Measurements from ENCODE around the gene ZBTB20. TPM values are rescaled to one million over a fixed set of nuclear protein-coding genes. Genes with fewer than 3 reads are reported as not detected.

Gene ZBTB20
- total and polyA plus RNA-seq, 10 of the 15 experiments (the other 5 are each of a cell fraction or from before 2014, with no cell fraction given) = 0.20 to 5.5 (median 2.2) TPM

DNA sequence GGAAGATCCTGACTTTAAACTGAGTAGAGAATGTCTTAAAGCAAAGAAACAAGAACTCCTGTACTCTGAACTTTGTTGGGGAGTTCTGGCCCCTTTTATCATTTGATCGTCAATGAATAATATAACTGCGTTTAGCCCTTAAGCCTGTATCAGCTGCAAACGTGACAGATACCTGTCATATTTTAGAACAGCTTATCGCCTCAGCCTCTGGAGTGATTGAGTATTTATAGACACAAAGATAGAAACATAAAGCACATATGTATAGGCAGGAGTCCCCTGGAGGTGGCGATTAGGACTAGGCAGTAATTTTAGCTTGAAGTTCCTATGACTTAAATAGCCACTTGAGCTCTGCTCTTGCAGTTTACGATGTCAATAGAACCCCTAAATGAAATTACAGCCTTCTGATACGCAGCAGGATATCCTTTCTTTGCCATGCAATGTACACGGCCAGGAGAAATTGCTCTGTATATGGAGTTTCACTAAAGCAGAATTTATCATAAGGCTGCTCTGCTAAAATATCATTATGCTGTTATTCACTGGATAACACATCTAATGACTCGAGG is 531.5 kb downstream of the ZBTB20 start:
- Histone ChIP-seq H3K79me2 (ENCODE audit: control insufficient read depth, insufficient read depth, low read length) (no peaks in the 10 kb centered on the region), H3K9me3 (replicated peaks; ENCODE audit: control insufficient read depth, insufficient read depth, low read length) (no peaks in the 10 kb centered on the region), H3K36me3 (ENCODE audit: control insufficient read depth in 2 of 2, insufficient read depth in 2 of 2, low read length in 1 of 2) (no peaks in the 10 kb centered on the region), H4K20me1 (ENCODE audit: control insufficient read depth, insufficient read depth) (no peaks in the 10 kb centered on the region), H3K27ac (ENCODE audit: control insufficient read depth, insufficient read depth) (no peak overlapping the region), H3K4me1 (ENCODE audit: control insufficient read depth, insufficient read depth, low read length) (no peaks in the 10 kb centered on the region), H3K4me3 (no peak overlapping the region), H3K9ac (ENCODE audit: control insufficient read depth, insufficient read depth, low read length) (no peak overlapping the region), H3K27me3 (replicated peaks in 1 of 2; ENCODE audit: control insufficient read depth in 2 of 2, insufficient read depth in 2 of 2, low read length in 1 of 2) (no peaks in the 10 kb centered on the region), H2AFZ (ENCODE audit: control insufficient read depth, low read depth, low read length) (no peak overlapping the region), H3K4me2 (ENCODE audit: control insufficient read depth, insufficient read depth) (no peak overlapping the region)
- no peak for FAIRE-seq
- ChIA-PET SMC1A (ENCODE audit: uncharacterized antibody, unreplicated experiment) (no interaction called here), CTCF (no interaction called here), RAD21 (ENCODE audit: unreplicated experiment) (no interaction called here), POLR2A (no interaction called here)
- WGBS (ENCODE audit: insufficient coverage, insufficient replicate concordance, low lambda C conversion rate, missing lambda C conversion rate) = 44% methylated on average over 9 of the region's 9 CpGs
- no peak for DNase-seq (ENCODE audit: low read depth, low spot score)
- no TSS peak for BruUV-seq (replicated peaks)
- ATAC-seq = no peak
- intact Hi-C loops (cut with micrococcal nuclease; ENCODE audit: unreplicated experiment) (no loop called here), in situ Hi-C loops (cut with MboI) (no loop called here)
- TF ChIP-seq, protein P1, sequence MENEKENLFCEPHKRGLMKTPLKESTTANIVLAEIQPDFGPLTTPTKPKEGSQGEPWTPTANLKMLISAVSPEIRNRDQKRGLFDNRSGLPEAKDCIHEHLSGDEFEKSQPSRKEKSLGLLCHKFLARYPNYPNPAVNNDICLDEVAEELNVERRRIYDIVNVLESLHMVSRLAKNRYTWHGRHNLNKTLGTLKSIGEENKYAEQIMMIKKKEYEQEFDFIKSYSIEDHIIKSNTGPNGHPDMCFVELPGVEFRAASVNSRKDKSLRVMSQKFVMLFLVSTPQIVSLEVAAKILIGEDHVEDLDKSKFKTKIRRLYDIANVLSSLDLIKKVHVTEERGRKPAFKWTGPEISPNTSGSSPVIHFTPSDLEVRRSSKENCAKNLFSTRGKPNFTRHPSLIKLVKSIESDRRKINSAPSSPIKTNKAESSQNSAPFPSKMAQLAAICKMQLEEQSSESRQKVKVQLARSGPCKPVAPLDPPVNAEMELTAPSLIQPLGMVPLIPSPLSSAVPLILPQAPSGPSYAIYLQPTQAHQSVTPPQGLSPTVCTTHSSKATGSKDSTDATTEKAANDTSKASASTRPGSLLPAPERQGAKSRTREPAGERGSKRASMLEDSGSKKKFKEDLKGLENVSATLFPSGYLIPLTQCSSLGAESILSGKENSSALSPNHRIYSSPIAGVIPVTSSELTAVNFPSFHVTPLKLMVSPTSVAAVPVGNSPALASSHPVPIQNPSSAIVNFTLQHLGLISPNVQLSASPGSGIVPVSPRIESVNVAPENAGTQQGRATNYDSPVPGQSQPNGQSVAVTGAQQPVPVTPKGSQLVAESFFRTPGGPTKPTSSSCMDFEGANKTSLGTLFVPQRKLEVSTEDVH (IDR thresholded peaks at IDR 0.05; ENCODE audit: low read depth, partially characterized antibody) = no peak
- TF ChIP-seq ZNF622 (IDR thresholded peaks at IDR 0.05) (no peak), BACH1 (IDR thresholded peaks at IDR 0.05; ENCODE audit: borderline replicate concordance) (no peak), JUNB (IDR thresholded peaks at IDR 0.05) (no peak), PML (IDR thresholded peaks at IDR 0.05; ENCODE audit: low read length) (no peak), HDGF (IDR thresholded peaks at IDR 0.05) (no peak), DPF2 (IDR thresholded peaks at IDR 0.05) (no peak)
- TF ChIP-seq, protein P2, sequence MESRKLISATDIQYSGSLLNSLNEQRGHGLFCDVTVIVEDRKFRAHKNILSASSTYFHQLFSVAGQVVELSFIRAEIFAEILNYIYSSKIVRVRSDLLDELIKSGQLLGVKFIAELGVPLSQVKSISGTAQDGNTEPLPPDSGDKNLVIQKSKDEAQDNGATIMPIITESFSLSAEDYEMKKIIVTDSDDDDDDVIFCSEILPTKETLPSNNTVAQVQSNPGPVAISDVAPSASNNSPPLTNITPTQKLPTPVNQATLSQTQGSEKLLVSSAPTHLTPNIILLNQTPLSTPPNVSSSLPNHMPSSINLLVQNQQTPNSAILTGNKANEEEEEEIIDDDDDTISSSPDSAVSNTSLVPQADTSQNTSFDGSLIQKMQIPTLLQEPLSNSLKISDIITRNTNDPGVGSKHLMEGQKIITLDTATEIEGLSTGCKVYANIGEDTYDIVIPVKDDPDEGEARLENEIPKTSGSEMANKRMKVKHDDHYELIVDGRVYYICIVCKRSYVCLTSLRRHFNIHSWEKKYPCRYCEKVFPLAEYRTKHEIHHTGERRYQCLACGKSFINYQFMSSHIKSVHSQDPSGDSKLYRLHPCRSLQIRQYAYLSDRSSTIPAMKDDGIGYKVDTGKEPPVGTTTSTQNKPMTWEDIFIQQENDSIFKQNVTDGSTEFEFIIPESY (IDR thresholded peaks at IDR 0.05) = no peak
